CD4-positive, alpha-beta T cell treated with Interleukin-21 for 1 hour (primary cell): Measurements from ENCODE around the gene SYPL1.

Source experiments
- DNase-seq: peaks from one replicate; pipeline ENCODE4 v3.0.0-alpha.2; 2020

SYPL1 gene

DNA sequence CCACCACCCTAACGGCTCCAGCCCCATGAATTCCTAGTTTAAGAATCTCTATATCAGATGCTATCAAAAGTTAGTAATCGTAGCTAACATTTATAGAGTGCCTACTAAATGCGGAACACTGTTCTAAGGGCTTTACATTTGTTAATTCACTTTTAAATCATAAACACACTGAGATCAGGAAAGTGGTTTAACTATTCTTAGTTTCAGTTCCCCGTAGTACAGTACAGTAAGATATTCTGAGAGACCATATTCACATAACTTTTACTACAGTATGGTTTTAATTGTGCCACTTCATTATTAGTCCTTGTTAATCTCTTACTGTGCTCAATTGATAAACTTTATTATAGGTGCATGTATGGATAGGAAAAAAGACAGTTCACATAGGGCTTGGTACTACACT, 22.5 kb downstream of the SYPL1 start:
- DNase-seq = no peak

DNA sequence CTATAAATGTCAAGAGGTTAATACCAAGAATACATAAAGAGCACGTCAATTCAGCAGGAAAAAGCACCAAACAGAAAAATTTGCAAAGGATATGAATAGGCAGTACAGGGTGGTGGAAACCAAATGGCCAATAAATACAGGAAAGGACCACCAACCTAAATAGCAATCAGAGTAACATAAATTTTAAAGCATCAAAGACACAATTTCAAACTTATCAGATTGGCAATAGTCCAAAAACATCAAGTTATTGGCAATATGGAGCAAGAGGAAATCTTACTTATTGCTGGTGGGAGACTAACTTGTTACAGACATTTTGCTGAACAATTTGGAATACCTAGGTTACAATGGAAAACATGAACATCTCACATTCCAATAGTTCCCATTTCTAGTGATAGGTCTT, 24.1 kb downstream of the SYPL1 start:
- no peak for DNase-seq

DNA sequence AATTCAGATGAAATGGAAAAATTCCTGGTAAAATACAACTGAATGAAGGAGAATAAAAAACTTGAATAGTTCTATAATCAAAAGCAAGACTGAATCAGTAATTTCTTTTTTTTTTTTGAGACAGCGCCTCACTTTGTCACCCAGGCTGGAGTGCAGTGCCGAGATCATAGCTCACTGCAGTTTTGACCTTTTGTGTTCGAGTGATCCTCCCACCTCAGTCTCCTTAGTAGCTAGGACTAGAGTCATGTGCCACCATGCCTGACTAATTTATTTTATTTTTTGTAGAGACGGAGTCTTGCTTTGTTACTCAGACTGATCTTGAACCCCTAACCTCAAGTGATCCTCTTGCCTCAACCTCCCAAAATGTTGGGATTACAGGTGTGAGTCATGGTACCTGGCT, 26.1 kb downstream of the SYPL1 start:
- DNase-seq = no peak

DNA sequence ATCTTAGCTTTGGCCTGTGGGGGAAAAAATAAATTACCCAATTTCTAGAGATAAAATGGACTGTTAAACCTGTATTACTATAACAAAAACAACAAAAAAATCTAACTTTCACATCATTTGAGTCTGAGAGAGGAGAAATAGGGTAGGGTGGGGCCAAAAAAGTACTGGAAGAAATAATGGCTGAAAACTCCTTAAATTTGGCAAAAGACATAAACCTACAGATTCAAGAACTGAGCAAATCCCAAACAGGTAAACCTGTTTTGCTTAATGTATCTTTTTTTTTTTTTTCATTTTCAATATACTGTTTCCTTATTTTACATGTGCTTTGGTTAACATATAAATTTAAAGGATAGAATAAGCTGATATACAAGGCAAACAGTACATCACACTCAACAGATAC, 27.1 kb downstream of the SYPL1 start:
- DNase-seq = no peak

DNA sequence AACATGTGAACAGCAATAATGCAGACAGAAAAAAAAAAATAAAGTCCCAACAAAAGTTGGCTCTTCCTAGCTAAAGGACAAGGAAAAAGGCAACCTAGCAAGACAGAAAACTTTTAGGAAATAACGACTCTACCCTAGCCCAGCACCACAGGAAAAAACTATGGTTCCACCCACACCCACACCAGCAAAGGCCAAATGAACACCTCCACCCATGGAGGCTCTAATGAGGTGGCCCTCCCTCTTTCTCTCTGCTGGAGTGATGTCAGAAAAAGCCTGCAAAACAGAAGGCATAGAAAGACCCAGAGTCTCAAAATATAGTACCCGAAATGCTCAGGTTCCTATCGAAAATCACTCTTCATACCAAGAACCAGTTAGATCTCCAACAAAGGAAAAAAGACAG, 28.4 kb downstream of the SYPL1 start:
- DNase-seq = no peak

DNA sequence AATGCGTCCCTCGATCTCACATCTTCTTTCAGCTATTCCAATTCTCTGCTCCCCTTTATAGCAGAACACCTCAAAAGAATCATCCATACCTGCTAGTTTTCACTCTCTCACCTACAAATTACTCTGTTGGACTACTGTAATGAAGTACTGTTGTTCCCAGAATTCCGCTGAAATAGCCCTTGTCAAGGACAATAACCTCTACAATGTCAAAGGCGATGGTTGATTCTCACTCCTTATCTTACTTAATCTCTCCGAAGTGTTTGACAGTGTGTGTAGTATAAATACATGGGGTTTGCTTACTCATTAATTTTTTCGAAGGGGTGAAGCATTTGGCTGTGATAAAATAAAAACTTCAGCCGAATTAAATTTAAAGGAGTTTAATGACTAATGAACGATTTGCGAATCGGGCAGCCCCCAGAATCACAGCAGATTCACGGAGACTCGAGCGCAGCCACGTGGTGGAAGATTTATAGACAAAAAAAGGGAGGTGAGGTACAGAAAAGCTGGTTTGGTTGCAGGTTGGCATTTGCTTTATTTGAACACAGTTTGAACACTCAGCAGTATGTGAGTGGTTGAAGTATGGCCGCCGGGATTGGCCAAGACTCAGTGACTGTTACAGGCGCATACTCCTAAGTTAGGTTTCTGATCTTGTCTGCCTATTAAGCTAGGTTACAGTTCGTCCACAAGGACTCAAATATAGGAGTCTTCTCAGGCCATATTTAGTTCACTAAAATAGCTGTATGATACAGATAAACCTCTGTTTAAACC, 29.8 kb downstream of the SYPL1 start:
- DNase-seq = no peak

DNA sequence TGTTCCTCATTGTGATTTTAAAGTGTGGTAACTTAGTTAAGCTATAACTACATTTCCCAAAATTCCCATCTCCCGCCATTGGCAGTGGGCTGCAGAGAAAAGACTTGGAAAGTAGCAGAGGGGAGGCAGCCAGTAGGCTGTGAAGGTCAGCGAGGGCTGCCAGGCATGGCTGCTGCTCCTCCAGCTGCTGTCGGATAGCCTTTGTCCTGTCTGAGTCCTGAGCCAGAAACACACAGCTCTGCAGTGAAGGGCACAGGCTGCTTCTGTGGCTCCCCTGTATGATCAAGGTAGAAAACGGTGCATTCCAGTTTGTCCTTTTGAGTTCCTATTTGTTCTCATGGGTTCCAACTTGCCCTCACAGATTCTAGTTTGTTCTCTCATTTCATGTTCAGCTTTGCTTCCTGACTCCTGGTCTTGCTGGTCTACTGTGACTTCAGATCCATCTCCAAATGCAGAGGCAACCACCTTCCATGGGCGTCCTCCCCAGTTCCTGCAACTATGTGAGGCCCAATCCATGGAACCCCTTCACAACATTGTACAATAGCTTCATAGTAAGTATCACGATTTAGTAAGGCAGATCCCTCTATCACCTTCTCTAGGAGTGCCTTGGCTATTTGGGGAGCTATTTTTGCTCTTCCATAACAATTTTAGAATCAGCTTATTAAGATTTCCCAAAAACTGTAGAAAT, 31.7 kb downstream of the SYPL1 start:
- no peak for DNase-seq

DNA sequence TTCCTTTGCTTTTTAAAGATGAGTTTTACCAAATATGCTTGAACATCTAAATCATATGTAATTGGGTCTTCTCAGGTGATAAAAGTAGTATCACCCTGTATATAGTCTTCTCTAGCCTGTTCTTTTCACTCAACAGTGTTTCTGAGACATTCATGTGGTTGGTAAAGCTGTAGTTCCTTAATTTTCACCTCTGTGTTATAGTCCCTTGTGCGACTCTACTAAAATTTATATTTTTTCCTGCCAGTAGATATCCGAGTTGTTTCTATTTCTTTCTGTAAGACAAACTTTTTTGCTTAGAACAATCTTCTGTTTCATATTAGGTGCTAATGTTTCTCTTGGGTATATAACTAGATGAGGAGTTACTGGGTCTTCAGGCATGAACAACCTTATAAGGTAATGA, 35.6 kb downstream of the SYPL1 start:
- DNase-seq = no peak

DNA sequence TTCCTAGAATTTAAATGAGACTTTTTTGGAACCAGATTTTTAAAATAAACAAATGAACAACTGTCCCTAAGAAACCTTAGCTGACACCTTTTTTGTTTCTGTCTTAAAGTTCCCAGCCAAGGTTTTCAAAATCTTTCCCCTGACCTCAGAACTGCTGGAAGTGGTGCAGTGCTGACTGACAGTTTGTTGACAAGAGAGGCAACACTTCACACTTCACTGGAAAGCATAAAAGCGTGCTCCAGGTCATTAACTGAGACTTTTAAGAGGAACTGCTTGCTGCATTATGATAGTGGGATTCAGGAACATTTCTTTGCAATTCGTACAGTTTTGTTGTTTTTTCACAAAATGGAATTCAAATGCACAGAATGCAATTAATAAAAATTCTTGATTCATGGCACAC, 36.2 kb downstream of the SYPL1 start:
- DNase-seq = no peak

DNA sequence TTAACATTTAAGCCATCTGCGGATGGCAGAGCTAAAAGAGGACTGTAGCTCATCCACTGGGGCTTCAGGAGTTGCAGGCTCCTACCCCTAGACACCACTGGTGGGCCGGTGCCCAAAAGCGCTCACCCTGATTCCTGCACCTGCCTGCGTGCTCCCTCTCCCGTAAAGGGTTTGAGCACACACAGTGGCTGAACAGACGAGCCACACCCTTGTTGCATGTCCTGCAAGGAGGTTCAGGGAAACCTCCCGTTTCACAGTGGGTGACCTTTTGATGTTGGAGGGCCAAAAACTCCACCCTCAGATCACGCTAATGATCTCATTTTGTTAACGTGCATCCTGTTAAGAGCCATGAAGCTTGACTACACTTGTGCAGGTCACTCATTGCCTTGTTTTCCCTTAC, 37.9 kb downstream of the SYPL1 start:
- DNase-seq = no peak

DNA sequence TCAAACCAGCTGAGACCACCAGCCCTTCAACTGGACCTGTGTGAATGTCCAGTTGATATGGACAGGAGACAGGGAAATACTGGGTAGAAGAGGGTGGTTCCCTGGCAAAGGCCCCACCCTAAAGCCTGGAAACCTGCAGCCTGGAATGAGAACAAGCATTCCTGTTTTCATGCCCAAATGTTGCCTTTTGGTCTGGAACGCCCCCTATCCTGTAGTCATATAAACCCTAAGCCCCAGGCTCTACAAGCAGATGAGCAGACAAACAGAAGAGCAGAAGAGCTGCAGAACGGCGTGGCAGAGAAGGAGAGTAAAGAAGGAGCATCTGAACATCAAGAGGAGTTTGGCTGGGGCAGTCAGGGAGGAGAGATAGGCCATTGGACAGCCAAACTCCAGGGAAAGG, 38.4 kb downstream of the SYPL1 start:
- no peak for DNase-seq

DNA sequence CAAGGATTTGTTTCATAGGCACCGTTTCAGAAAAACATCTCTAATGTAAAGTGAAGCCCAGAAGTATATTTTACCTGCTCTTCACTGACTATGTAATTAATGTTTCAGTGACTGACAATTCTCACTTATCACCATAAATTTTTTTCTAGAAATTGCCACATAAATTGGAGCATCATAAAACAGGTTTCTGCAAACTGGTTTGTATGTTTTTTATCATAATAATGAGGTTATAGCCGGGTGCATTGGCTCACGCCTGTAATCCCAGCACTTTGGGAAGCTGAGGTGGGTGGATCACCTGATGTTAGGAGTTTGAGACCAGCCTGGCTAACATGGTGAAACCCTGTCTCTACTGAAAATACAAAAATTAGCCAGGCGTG, 39.4 kb downstream of the SYPL1 start:
- no peak for DNase-seq

DNA sequence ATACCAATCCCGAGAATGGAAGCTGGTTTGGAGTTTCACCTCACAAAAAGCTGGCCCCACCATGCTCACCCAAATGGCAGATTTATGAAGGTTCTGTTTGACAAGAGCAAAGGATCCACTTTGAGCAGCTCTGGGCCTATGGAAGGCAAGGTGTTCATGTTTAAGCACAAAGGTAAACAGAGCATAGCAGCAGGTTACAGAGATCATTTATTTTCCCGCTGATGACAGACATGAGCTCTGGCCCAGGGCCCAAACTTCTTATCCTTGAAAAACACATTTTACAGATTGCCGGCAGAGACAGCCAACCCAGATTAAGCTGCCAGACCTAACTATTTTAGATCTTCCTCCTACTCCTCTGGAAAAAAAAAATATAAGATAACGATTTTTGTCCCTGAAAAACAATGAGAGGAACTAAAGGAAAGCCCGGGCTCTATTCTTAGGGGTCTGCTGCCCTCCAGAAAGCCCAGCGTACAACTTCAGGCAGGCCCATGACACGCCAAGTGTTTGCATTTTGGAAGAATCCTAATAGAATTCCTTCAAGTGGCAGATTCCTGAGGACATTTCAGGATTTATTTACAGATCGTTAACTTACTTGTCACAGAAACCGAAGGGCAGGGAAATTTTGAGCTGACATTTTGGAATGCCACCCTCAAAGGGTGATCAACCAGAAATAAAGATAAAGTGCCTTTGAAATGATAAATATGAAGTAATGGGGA, 40.0 kb downstream of the SYPL1 start:
- no peak for DNase-seq

DNA sequence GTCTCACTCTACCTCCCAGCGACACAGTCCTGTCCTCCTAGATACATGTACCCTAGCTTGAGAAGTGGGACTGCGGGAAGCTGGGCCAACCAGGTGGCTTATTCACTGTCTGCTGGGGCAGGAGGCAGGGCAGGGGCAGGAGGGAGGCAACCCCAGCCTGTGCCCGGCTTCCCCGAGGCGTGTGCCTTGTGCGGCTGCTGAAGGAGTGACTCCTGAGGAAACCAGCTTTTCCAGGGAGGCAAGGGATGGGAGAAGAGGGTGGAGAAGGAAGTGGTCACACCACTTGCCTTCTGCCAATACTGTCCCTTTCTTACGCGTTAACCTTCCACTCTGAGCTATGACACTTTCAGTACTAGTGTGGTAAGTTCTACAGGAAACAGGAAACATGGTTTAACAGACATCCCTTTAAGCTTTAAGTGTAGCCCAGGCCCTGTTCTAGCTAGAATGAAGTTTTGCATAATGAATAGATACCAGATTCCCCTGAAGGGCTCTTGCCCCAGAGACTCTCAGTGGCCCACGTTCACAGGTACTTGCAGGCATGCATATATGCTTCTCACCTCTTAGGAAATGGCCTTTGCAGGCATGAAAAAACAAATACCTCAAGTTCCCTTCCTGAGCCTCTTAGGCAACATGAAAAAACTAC, 40.6 kb downstream of the SYPL1 start:
- peak; percentile 65 for DNase-seq

DNA sequence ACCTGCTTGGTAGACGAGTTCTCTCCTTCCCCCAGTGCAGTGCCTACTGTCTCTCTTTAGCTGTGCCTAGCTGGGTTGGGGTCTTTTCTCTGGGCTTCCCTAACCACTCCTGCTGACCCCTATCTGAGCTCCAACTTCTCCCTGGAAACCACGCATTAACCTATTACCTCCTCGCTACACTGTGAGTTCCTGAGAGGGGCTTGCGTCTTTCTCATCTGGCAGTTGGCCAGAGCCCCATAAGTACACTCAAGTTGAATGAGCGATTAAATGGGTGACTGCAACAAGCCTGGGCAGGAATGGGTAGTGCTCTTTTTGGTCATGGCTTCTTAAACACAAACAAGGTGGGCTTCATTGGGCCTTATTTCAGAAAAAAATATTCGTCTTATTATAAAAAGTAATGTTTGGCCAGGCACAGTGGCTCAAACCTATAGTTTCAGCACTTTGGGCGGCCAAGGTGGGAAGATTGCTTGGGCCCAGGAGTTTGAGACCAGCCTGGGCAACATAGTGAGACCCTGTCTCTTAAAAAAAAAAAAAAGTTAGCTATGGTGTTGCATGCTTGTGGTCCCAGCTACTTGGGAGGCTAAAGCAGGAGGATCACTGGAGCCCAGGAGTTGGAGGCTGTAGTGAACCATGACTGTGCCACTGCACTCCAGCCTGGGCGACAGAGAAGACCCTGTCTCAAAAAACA, 41.4 kb downstream of the SYPL1 start:
- no peak for DNase-seq

DNA sequence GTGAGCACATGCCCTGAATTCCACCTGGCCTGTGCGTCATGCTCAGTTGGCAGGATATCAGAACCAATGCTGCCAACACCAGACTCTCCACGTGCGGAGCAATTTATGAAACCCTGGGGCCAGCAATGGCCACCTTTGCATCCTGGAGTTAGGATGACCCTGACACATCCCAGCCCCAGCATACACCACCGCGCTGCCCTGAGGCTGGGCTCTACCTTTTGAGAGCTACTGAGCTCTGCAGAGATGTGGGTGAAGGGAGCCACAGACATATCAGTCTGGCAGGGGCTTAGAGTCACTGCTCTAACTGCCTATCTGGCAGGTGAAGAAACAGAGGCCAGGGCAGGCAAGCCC, 41.9 kb downstream of the SYPL1 start:
- no peak for DNase-seq

DNA sequence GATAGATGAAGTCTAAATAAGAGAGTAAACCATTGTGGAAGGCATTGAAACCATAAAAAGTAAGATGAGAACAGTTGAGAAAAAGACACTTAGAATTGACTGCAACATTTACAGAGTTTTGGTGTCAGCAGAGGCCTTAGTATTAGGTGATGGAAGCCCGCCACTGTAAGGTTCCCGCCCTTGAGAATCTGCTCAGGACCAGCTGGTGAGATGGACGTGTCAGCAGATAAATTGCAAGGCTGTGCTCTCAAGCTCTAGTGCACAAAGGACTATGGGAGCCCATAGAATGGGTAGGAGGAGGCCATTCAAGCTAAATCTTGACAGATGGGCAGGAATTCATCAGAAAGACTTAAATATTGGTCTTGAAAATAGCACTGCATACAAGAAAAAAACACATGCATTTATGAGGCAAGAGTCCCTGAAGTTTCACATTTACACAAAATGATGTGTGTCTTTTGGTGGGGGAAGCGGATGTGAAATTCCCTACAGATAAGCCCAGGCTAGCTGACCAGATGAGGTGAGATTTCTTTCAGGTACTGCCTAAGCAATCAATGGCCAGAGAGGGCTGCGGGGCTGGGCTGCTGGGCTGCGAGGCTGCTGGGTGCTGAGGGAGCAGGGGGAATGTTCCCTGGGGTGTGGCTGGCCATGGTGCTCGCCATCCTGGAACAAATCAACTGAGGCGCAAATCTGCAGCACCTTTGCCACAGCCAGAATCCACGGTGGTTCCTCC, 42.5 kb downstream of the SYPL1 start:
- no peak for DNase-seq

DNA sequence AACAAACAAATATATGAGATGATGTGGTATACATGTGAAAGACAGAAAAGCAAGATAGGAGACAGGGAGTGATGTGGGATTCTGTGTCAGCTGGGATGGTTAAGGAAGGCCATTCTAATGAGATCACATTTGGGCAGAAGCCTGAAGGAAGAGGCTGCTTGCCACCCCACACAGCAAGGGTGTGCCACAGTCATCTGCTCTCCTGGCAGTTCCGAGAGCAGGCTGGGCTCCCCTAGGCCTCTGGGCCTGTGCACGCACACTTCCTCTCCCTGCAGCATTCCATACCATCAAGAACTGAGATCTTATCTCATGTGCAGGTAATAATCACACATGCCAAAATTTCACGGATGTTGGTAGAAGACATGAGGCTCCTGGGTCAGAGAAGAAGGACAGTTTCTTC, 43.1 kb downstream of the SYPL1 start:
- DNase-seq = no peak

DNA sequence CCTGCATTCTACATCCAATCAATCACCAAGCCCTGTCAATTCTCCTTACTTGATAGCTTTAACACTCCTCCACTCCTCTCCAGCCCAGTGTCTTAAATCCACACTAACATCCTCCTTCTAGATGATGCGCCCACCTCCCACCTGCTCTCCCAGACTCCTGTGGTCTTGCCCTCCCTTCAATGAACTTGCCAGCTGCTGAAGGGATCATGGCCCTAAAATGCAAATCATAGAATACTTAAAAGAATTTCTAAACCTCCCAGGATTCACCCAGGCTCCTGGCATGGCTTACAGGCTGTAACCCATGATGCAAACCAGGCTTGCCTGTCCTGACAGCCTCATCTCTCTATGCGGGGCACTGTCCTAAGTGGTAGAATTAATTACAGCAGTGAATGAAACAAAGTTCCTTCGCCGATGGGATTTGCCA, 43.6 kb downstream of the SYPL1 start:
- DNase-seq = no peak

DNA sequence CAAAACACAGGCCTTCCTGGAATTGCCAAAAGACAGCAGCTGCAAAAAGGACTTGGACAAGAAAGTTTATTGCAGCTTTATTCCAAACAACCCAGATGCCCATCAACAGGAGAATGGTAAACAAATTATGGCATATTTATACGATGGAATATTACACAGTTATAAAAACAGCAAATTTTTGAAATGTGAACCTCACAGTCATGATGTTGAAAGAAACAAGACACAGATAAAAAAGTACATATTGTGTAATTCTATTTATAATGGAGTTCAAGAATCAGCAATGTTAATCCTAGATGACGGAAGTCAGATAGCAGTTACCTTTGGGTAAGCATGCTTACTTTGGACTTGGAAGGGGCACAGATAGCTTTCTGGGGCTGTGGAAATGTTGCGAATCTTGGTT, 44.4 kb downstream of the SYPL1 start:
- no peak for DNase-seq

DNA sequence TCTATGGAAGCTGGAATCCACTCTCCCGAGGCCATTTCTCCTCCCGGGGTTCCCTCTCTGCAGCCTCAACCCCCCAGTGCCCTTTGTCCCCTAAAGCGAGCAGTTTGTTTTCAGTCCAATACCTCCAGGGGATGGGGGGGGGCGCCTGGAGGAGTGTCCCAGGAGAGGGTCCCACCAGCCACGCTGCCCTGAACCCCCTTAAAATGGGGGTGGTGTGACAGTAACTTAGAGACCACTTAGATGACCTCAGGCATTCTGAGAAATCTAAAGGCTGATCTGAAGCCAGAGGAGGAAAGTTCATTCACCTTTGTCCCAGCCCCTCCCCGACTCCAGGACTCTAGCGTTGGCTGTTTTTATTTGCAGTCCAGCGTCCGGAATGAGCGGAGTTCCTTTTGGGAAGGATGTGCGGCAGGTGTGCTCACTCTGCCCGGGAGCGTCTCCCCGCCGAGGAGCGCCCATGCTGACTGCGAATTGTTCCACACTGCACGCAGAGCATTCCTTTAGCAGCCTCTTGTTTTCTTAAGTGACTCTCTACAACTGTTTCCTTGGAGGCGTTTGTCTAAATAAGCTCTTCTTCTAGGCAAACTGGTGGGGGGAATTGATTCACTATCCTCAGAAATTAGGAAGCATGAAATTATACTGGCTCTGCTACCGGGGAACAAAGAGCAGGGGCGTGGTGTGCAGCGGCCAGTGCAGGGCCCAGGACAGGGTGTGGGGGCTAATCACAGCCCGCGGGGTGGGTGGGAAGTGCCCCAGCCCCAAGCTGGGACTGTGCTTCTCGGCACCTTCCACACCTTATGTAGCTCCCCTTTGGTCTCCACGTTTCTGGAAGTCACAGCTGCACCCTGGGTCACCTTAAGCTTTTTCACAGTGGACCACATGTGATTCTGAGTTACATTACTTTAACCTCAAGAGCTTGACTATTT, 46.3 kb downstream of the SYPL1 start:
- DNase-seq = no peak
